ENCODE data around the gene PTS. TPM values are rescaled to one million over a fixed set of nuclear protein-coding genes. Genes with fewer than 3 reads are reported as not detected.
A peak's percentile ranks its signal among the peaks of the same experiment; 100 is the strongest.

Gene PTS
- polyA plus RNA-seq, 3 donors = 11.8 to 25.0 (median 14.0) TPM

DNA sequence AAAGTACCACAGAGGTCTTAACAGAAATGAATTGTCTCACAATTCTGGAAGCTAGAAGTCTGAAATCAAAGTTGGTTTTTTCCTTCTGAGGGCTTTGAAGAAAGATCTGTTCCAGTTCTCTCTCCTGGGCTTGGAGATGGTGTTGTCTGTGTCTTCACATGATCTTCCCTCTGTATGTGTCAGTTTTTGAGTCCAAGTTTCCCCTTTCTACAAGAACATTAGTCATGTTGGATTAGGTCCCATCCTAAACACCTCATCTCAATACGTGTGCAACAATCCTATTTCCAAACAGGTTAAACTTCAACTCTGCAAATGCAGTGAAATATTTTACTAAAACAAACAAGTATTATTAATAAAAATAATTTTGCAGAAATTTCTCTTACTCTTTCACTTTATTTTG, 3.1 kb upstream of the PTS start:
- no peak overlapping the region for H3K4me3 ChIP-seq (replicated peaks in 1 of 3; ENCODE audit: low read depth in 2 of 3, low read length in 3 of 3)
- H3K4me2 ChIP-seq (replicated peaks; ENCODE audit: extremely low read depth, low read length, poor library complexity, severe bottlenecking) = no peak overlapping the region
- peak in 1 of 3 donors; percentile 13 for DNase-seq
- Mint-ChIP-seq H3K4me1 (peaks cover 25% of the 10 kb centered on the region), H3K9me3 (peaks cover 0 to 2% (median 0%) of the 10 kb centered on the region in 7 donors), H3K4me3 (no peak overlapping the region), H3K36me3 (peaks cover 2% of the 10 kb centered on the region in 2 donors), H3K27ac (no peak overlapping the region), H3K27me3 (ENCODE audit: low read depth in 3 of 3) (peaks cover 0 to 2% (median 0%) of the 10 kb centered on the region in 3 donors)
- H3K4me1 ChIP-seq (ENCODE audit: control insufficient read depth in 1 of 2, insufficient read depth in 2 of 2, low read length in 2 of 2) = peaks cover 15 to 17% of the 10 kb centered on the region in 2 donors
- H3K9me3 ChIP-seq (replicated peaks in 1 of 2; ENCODE audit: control insufficient read depth in 1 of 2, insufficient read depth in 1 of 2, low read length in 2 of 2) = no peaks in the 10 kb centered on the region
- H3K36me3 ChIP-seq (replicated peaks in 1 of 2; ENCODE audit: control insufficient read depth in 1 of 2, insufficient read depth in 2 of 2, low read length in 2 of 2) = peaks cover 0 to 1% of the 10 kb centered on the region in 2 donors
- no peaks in the 10 kb centered on the region for H4K20me1 ChIP-seq (ENCODE audit: insufficient read depth, low read length)
- H3K27ac ChIP-seq (ENCODE audit: low read depth in 1 of 2, low read length in 2 of 2) = no peak overlapping the region
- H3K79me2 ChIP-seq (ENCODE audit: insufficient read depth, low read length) = peaks cover 18% of the 10 kb centered on the region
- H3K27me3 ChIP-seq (ENCODE audit: control insufficient read depth in 2 of 2, insufficient read depth in 2 of 2, low read length in 2 of 2) = no peaks in the 10 kb centered on the region
- no peak overlapping the region for H3K9ac ChIP-seq (ENCODE audit: insufficient read depth, low read length, poor library complexity, severe bottlenecking)
- intact Hi-C loops (cut with micrococcal nuclease) = loop anchor here in 1 of 2 donors (5.0 to 10.0 kb wide), 2 partner anchors 48 to 334 kb away; partner anchors contain the start of gene BCO2
- TF ChIP-seq, protein P1, sequence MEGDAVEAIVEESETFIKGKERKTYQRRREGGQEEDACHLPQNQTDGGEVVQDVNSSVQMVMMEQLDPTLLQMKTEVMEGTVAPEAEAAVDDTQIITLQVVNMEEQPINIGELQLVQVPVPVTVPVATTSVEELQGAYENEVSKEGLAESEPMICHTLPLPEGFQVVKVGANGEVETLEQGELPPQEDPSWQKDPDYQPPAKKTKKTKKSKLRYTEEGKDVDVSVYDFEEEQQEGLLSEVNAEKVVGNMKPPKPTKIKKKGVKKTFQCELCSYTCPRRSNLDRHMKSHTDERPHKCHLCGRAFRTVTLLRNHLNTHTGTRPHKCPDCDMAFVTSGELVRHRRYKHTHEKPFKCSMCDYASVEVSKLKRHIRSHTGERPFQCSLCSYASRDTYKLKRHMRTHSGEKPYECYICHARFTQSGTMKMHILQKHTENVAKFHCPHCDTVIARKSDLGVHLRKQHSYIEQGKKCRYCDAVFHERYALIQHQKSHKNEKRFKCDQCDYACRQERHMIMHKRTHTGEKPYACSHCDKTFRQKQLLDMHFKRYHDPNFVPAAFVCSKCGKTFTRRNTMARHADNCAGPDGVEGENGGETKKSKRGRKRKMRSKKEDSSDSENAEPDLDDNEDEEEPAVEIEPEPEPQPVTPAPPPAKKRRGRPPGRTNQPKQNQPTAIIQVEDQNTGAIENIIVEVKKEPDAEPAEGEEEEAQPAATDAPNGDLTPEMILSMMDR (IDR thresholded peaks at IDR 0.05) = no peak
- no CpG with 5 or more reads among the region's 1 CpG for WGBS (ENCODE audit: insufficient coverage)
- peak overlapping the region; percentile 11 for H2AFZ ChIP-seq (ENCODE audit: insufficient read depth, low read depth, low read length, poor library complexity, severe bottlenecking)

DNA sequence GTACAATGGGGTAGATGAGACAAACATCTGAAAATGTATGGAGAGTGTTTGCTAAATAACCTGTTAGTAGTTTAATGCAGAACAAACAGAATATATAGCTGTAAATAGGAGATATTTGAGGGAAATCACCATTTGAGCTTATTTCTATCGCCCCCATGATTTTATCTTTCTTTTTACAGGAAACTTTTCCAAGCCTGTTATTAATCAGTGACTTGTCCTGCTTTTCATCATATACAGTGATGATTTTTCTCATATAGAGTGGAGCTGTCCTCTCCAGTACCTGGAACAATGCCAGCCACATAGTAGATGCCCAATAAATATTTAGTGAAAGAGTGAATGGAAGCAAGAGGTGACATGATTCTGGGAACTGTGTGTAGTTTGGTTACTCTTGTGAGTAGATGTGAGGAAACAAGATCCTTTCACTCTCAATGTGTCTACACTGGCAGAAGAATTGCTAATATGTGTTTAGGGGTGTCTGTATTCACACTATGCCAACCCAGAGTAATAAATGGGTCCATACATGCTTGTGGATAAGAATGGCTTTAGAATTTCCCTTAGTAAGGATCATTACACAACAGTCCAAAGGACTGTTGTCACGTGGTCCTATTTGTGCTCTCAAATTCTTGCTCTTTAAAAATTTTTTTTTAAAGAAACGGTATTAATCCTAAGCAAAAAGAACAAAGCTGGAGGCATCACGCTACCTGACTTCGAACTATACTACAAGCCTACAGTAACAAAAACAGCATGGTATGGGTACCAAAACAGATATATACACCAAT, 2.3 kb upstream of the PTS start:
- H3K9me3 Mint-ChIP-seq = peaks cover 0 to 2% (median 0%) of the 10 kb centered on the region in 7 donors
- Histone ChIP-seq H3K79me2 (ENCODE audit: insufficient read depth, low read length) (peaks cover 25% of the 10 kb centered on the region), H3K4me1 (ENCODE audit: control insufficient read depth in 1 of 2, insufficient read depth in 2 of 2, low read length in 2 of 2) (peaks cover 15 to 17% of the 10 kb centered on the region in 2 donors), H2AFZ (ENCODE audit: insufficient read depth, low read depth, low read length, poor library complexity, severe bottlenecking) (no peak overlapping the region), H3K27ac (ENCODE audit: low read depth in 1 of 2, low read length in 2 of 2) (no peak overlapping the region), H3K4me2 (replicated peaks; ENCODE audit: extremely low read depth, low read length, poor library complexity, severe bottlenecking) (no peak overlapping the region), H3K27me3 (ENCODE audit: control insufficient read depth in 2 of 2, insufficient read depth in 2 of 2, low read length in 2 of 2) (no peaks in the 10 kb centered on the region), H3K4me3 (replicated peaks in 1 of 3; ENCODE audit: low read depth in 2 of 3, low read length in 3 of 3) (no peak overlapping the region), H3K9ac (ENCODE audit: insufficient read depth, low read length, poor library complexity, severe bottlenecking) (no peak overlapping the region), H4K20me1 (ENCODE audit: insufficient read depth, low read length) (no peaks in the 10 kb centered on the region), H3K36me3 (replicated peaks in 1 of 2; ENCODE audit: control insufficient read depth in 1 of 2, insufficient read depth in 2 of 2, low read length in 2 of 2) (peaks cover 5 to 10% of the 10 kb centered on the region in 2 donors), H3K9me3 (replicated peaks in 1 of 2; ENCODE audit: control insufficient read depth in 1 of 2, insufficient read depth in 1 of 2, low read length in 2 of 2) (no peaks in the 10 kb centered on the region)
- H3K4me3 Mint-ChIP-seq = no peak overlapping the region
- 100% methylated on average over 3 of the region's 5 CpGs for WGBS (ENCODE audit: insufficient coverage)
- H3K4me1 Mint-ChIP-seq = peaks cover 29% of the 10 kb centered on the region
- intact Hi-C loops (cut with micrococcal nuclease) = loop anchor here in 1 of 2 donors (5.0 to 10.0 kb wide), 2 partner anchors 49 to 333 kb away; partner anchors contain the start of gene BCO2
- H3K27ac Mint-ChIP-seq = no peak overlapping the region
- TF ChIP-seq, protein P1 (IDR thresholded peaks at IDR 0.05) = no peak
- H3K27me3 Mint-ChIP-seq (ENCODE audit: low read depth in 3 of 3) = peaks cover 0 to 2% (median 1%) of the 10 kb centered on the region in 3 donors
- DNase-seq = no peak
- peaks cover 10% of the 10 kb centered on the region in 2 donors for H3K36me3 Mint-ChIP-seq

All from CD14-positive monocyte (primary cell).